Liver (tissue), 9 donors: ENCODE measurements around the gene PCDHB5. TPM values are rescaled to one million over a fixed set of nuclear protein-coding genes. Genes with fewer than 3 reads are reported as not detected.
"Not testable (repeated sequence)": the region's sequence is repeated elsewhere in the genome, so short reads cannot be mapped to it uniquely, and the experiment has no call there.

Source experiments
- DNase-seq: peaks from one replicate; pipeline ENCODE4 v3.0.0-alpha.2; 2017; ENCODE audit warnings: low spot score
- H3K27ac ChIP-seq, 2 donors: one replicate each; pipeline ENCODE4 v1.7.0; 2013; ENCODE audit warnings: inconsistent platforms in 2 of 2, low read length in 2 of 2, control low read depth in 1 of 2, low read depth in 1 of 2, mild to moderate bottlenecking in 1 of 2
- H3K27me3 ChIP-seq, 4 donors: one replicate each; pipeline versions ENCODE4 v1.6.1 to v1.7.0; 2013; ENCODE audit warnings: low read length in 3 of 4, inconsistent platforms in 1 of 4, mild to moderate bottlenecking in 1 of 4, moderate library complexity in 1 of 4; ENCODE audit not compliant: control insufficient read depth in 4 of 4, insufficient read depth in 4 of 4
- H3K36me3 ChIP-seq, 4 donors: one replicate each; pipeline versions ENCODE4 v1.6.1 to v1.7.0; 2013; ENCODE audit warnings: low read length in 3 of 4, mild to moderate bottlenecking in 3 of 4, low read depth in 1 of 4, moderate library complexity in 1 of 4; ENCODE audit not compliant: control insufficient read depth in 4 of 4, insufficient read depth in 3 of 4
- H3K4me1 ChIP-seq, 4 donors: one replicate each; pipeline versions ENCODE4 v1.6.1 to v1.7.0; 2013; ENCODE audit warnings: low read length in 3 of 4, mild to moderate bottlenecking in 3 of 4, moderate library complexity in 1 of 4; ENCODE audit not compliant: control insufficient read depth in 4 of 4, insufficient read depth in 4 of 4
- H3K4me3 ChIP-seq, 3 donors: one replicate each; pipeline versions ENCODE4 v1.6.1 to v1.7.0; 2013; ENCODE audit warnings: low read length in 3 of 3, control low read depth in 1 of 3, low read depth in 1 of 3, mild to moderate bottlenecking in 1 of 3
- H3K9ac ChIP-seq, 2 donors: one replicate each; pipeline ENCODE4 v1.7.0; 2013; ENCODE audit warnings: low read length in 2 of 2, mild to moderate bottlenecking in 2 of 2, moderate library complexity in 2 of 2, control low read depth in 1 of 2, low read depth in 1 of 2
- H3K9me3 ChIP-seq, 4 donors: one replicate each; pipeline versions ENCODE4 v1.6.1 to v1.7.0; 2013; ENCODE audit warnings: low read length in 3 of 4; ENCODE audit not compliant: control insufficient read depth in 4 of 4
- ATF3 ChIP-seq: IDR thresholded peaks from 2 replicates; pipeline ENCODE4 v1.6.1; 2016; ENCODE audit warnings: antibody characterized with exemption
- CTCF ChIP-seq: fragments of 150-350 bp; IDR thresholded peaks from 2 replicates; pipeline ENCODE4 v1.5.1; 2017; ENCODE audit warnings: improper control_type of control experiment, low read depth, low read length; ENCODE audit not compliant: missing input control
- EGR1 ChIP-seq, 2 donors: IDR thresholded peaks; 2 replicates each; pipeline ENCODE4 v1.6.1; 2016 to 2018; ENCODE audit warnings: antibody characterized with exemption in 2 of 2, low read depth in 2 of 2
- FOXA2 ChIP-seq: IDR thresholded peaks from 2 replicates; pipeline ENCODE4 v1.6.1; 2016; ENCODE audit warnings: antibody characterized with exemption
- GABPA ChIP-seq, 2 donors: IDR thresholded peaks in 1 of 2; conservative IDR thresholded peaks in 1 of 2; 2 replicates each; pipeline ENCODE4 v1.6.1; 2016; ENCODE audit warnings: antibody characterized with exemption in 2 of 2, mild to moderate bottlenecking in 1 of 2, moderate library complexity in 1 of 2
- HNF4A ChIP-seq, 2 donors: conservative IDR thresholded peaks; 2 replicates each; pipeline ENCODE4 v1.6.1; 2016; ENCODE audit warnings: antibody characterized with exemption in 2 of 2, mild to moderate bottlenecking in 2 of 2
- HNF4G ChIP-seq: IDR thresholded peaks from 2 replicates; pipeline ENCODE4 v1.6.1; 2016; ENCODE audit warnings: antibody characterized with exemption
- JUND ChIP-seq, 2 donors: IDR thresholded peaks; 2 replicates each; pipeline ENCODE4 v1.6.1; 2016; ENCODE audit warnings: antibody characterized with exemption in 2 of 2
- RAD21 ChIP-seq, 2 donors: IDR thresholded peaks; 2 replicates each; pipeline ENCODE4 v1.6.1; 2016; ENCODE audit warnings: antibody characterized with exemption in 2 of 2, mild to moderate bottlenecking in 2 of 2
- RXRA ChIP-seq, 2 donors: IDR thresholded peaks; 2 replicates each; pipeline ENCODE4 v1.6.1; 2017 to 2018; ENCODE audit warnings: antibody characterized with exemption in 2 of 2, mild to moderate bottlenecking in 1 of 2
- TAF1 ChIP-seq: conservative IDR thresholded peaks from 2 replicates; pipeline ENCODE4 v1.6.1; 2016; ENCODE audit warnings: antibody characterized with exemption, mild to moderate bottlenecking
- ZBTB33 ChIP-seq: IDR thresholded peaks from 2 replicates; pipeline ENCODE4 v1.6.1; 2016; ENCODE audit warnings: antibody characterized with exemption
- WGBS: extraction: QIAGEN DNeasy Blood & Tissue Kit; methylation state at CpG from one replicate; pipeline ENCODE4 v1.1.7; 2013; 5-methylcytosine and 5-hydroxymethylcytosine counted together
- polyA plus RNA-seq, 2 donors: library from polyadenylated mRNA; stranded (reverse) in 1 of 2; unstranded in 1 of 2; fragments of 200-250 nt in 1 of 2; fragments of >200 nt in 1 of 2; fragmentation: Nextera tagmentation in 1 of 2; extraction: Ambion mirVana in 1 of 2; gene quantifications; one replicate each; pipeline versions ENCODE4 v1.2.1 to v1.2.3, GENCODE V29; 2013 to 2015
- total RNA-seq, 2 donors: library from RNA; depleted of rRNA; stranded (reverse); fragments of >200 nt; gene quantifications; one replicate each; pipeline ENCODE4 v1.2.3, GENCODE V29; 2014
- donor health status: healthy.
- donor health status: healthy.
- donor health status: healthy.
- donor health status: healthy.
- donor health status: healthy.

The PCDHB5 gene
- total and polyA plus RNA-seq, 4 donors: 0.17 to 0.42 (median 0.38) TPM

DNA sequence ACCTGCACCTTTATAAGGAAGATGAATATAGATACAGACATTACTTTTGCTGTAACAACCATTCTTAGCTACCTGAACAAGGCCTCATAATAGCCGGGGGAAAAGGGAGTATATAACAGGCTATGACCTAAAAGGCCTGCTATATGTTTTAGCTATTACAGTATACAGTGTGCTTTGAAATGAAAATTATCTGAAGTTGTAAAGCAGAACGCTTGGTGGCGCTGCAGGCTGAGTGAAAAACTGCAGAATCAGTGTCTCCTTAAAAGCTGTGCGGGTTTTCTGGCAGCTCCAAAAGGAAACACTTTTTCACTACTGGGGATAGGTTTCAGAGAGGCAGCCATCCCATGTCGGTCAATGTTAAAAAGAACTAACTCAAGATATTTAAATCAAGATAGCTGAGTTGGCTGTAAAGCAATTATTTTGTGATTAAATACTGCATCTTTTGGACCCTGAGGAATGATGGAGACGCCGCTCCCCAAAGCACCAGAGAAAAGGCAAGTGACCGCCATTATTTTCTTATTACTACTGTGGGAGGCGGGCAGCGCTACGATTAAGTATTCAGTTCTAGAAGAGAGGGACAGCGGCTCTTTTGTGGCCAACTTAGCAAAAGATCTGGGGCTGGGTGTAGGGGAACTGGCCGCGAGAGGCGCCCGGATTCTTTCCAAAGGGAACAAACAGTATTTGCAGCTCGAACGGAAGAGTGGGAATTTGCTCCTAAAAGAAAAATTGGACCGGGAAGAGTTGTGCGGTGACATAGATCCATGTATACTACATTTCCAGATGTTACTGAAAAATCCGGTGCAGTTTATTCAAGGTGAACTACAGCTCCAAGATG, 20.8 kb downstream of the PCDHB5 start:
- Histone ChIP-seq H3K4me3 (no peak overlapping the region), H3K27ac (no peak overlapping the region), H3K36me3 (no peaks in the 10 kb centered on the region), H3K9me3 (peaks cover 8 to 47% (median 26%) of the 10 kb centered on the region in 4 donors), H3K4me1 (no peaks in the 10 kb centered on the region), H3K27me3 (peaks cover 0 to 6% (median 3%) of the 10 kb centered on the region in 4 donors), H3K9ac (no peak overlapping the region)
- TF ChIP-seq RAD21 (IDR thresholded peaks at IDR 0.05) (no peak), HNF4A (conservative IDR thresholded peaks at IDR 0.05) (no peak), JUND (IDR thresholded peaks at IDR 0.05) (no peak), CTCF (no peak), ATF3 (no peak), EGR1 (IDR thresholded peaks at IDR 0.05; ENCODE audit: low read depth in 2 of 2) (no peak), FOXA2 (no peak), HNF4G (no peak), GABPA (IDR thresholded peaks at IDR 0.05 in 1 of 2, conservative IDR thresholded peaks at IDR 0.05 in 1 of 2) (no peak), RXRA (IDR thresholded peaks at IDR 0.05) (no peak), TAF1 (no peak), ZBTB33 (no peak)
- DNase-seq: no peak
- 25% methylated on average over 21 of the region's 21 CpGs for WGBS

- not testable (repeated sequence) for H3K4me1 ChIP-seq, H3K9ac ChIP-seq, H3K36me3 ChIP-seq, DNase-seq, H3K27ac ChIP-seq, H3K4me3 ChIP-seq, H3K27me3 ChIP-seq
- 35% methylated on average over 38 of the region's 38 CpGs for WGBS
- H3K9me3 ChIP-seq: peaks cover 3 to 42% (median 19%) of the 10 kb centered on the region in 4 donors
Measured at GRCh38 chr5:141157356-141157755, 22.4 kb downstream of the PCDHB5 start.

DNA sequence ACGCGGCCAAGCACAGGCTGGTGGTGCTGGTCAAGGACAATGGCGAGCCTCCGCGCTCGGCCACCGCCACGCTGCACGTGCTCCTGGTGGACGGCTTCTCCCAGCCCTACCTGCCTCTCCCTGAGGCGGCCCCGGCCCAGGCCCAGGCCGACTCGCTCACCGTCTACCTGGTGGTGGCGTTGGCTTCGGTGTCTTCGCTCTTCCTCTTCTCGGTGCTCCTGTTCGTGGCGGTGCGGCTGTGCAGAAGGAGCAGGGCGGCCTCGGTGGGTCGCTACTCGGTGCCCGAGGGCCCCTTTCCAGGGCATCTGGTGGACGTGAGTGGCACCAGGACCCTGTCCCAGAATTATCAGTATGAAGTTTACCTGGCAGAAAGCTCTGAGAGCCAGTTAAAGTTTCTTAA, 22.9 kb downstream of the PCDHB5 start:
- H3K27ac ChIP-seq, H3K4me1 ChIP-seq, H3K4me3 ChIP-seq, DNase-seq, H3K9ac ChIP-seq, H3K36me3 ChIP-seq, H3K27me3 ChIP-seq: not testable (repeated sequence)
- 36% methylated on average over 20 of the region's 28 CpGs for WGBS
- peaks cover 3 to 42% (median 19%) of the 10 kb centered on the region in 4 donors for H3K9me3 ChIP-seq
